ENCODE data around the gene SIRPA.

Gene SIRPA

GRCh38 chr20:1909097-1909496 lies 13.9 kb downstream of the SIRPA start:
- no peak overlapping the region for H3K4me3 ChIP-seq (ENCODE audit: insufficient read depth in 1 of 2, low read depth in 1 of 2, low read length in 2 of 2)
- H3K36me3 ChIP-seq (ENCODE audit: control insufficient read depth in 1 of 2, insufficient read depth in 2 of 2, low read depth in 1 of 2, low read length in 2 of 2): peaks cover 43 to 63% of the 10 kb centered on the region in 2 experiments
- H3K23ac ChIP-seq (ENCODE audit: low read length in 2 of 2): no peak overlapping the region
- peaks cover 48% of the 10 kb centered on the region for H3K4me1 ChIP-seq (ENCODE audit: control insufficient read depth, insufficient read depth, low read depth, low read length)
- no peak for DNase-seq
- H3K4me2 ChIP-seq (ENCODE audit: low read length, poor library complexity, severe bottlenecking): no peak overlapping the region
- no peak overlapping the region for H2BK5ac ChIP-seq (ENCODE audit: low read depth, low read length, poor library complexity, severe bottlenecking)
- H3K27ac ChIP-seq (ENCODE audit: low read length, poor library complexity, severe bottlenecking): no peak overlapping the region
- no peak overlapping the region for H3K14ac ChIP-seq (ENCODE audit: low read length in 2 of 2)
- H2BK12ac ChIP-seq (ENCODE audit: low read length in 2 of 2): no peak overlapping the region
- no peak overlapping the region for H4K8ac ChIP-seq (ENCODE audit: low read length)
- no peak overlapping the region for H2BK15ac ChIP-seq (ENCODE audit: low read depth, poor library complexity, severe bottlenecking)
- H3K18ac ChIP-seq (ENCODE audit: low read depth in 1 of 2, low read length in 2 of 2): no peak overlapping the region
- H2AFZ ChIP-seq (ENCODE audit: low read depth, low read length): no peak overlapping the region
- peaks cover 10% of the 10 kb centered on the region for H3K79me1 ChIP-seq (replicated peaks; ENCODE audit: low read length, poor library complexity, severe bottlenecking)
- H2AK5ac ChIP-seq (ENCODE audit: low read length, severe bottlenecking): no peak overlapping the region
- WGBS: 100% methylated on average over 4 of the region's 4 CpGs
- no peak overlapping the region for H4K91ac ChIP-seq (ENCODE audit: low read length)
- no peak overlapping the region for H3K4ac ChIP-seq (ENCODE audit: low read depth in 1 of 2, low read length in 2 of 2)
- H2BK120ac ChIP-seq (ENCODE audit: low read depth, low read length): no peak overlapping the region
- no peak overlapping the region for H3K9ac ChIP-seq (ENCODE audit: low read length)
- H3K9me3 ChIP-seq (ENCODE audit: control insufficient read depth, low read length): no peaks in the 10 kb centered on the region
- no peaks in the 10 kb centered on the region for H3K27me3 ChIP-seq (ENCODE audit: control insufficient read depth in 1 of 2, insufficient read depth in 1 of 2, low read length in 2 of 2)

- no peak overlapping the region for H3K9ac ChIP-seq (ENCODE audit: low read length)
- no peak overlapping the region for H4K8ac ChIP-seq (ENCODE audit: low read length)
- no peak overlapping the region for H2BK15ac ChIP-seq (ENCODE audit: low read depth, poor library complexity, severe bottlenecking)
- H3K36me3 ChIP-seq (ENCODE audit: control insufficient read depth in 1 of 2, insufficient read depth in 2 of 2, low read depth in 1 of 2, low read length in 2 of 2): peaks cover 42 to 67% of the 10 kb centered on the region in 2 experiments
- no peak overlapping the region for H3K14ac ChIP-seq (ENCODE audit: low read length in 2 of 2)
- H3K23ac ChIP-seq (ENCODE audit: low read length in 2 of 2): no peak overlapping the region
- peaks cover 7% of the 10 kb centered on the region for H3K79me1 ChIP-seq (replicated peaks; ENCODE audit: low read length, poor library complexity, severe bottlenecking)
- DNase-seq: no peak
- no peak overlapping the region for H3K4me2 ChIP-seq (ENCODE audit: low read length, poor library complexity, severe bottlenecking)
- H3K4me1 ChIP-seq (ENCODE audit: control insufficient read depth, insufficient read depth, low read depth, low read length): peaks cover 40% of the 10 kb centered on the region
- H3K4ac ChIP-seq (ENCODE audit: low read depth in 1 of 2, low read length in 2 of 2): no peak overlapping the region
- no peaks in the 10 kb centered on the region for H3K27me3 ChIP-seq (ENCODE audit: control insufficient read depth in 1 of 2, insufficient read depth in 1 of 2, low read length in 2 of 2)
- H2BK120ac ChIP-seq (ENCODE audit: low read depth, low read length): no peak overlapping the region
- WGBS: 86% methylated on average over 10 of the region's 10 CpGs
- peak overlapping the region; percentile 73 for H2AK5ac ChIP-seq (ENCODE audit: low read length, severe bottlenecking)
- no peaks in the 10 kb centered on the region for H3K9me3 ChIP-seq (ENCODE audit: control insufficient read depth, low read length)
- no peak overlapping the region for H4K91ac ChIP-seq (ENCODE audit: low read length)
- H2BK12ac ChIP-seq (ENCODE audit: low read length in 2 of 2): no peak overlapping the region
- no peak overlapping the region for H3K4me3 ChIP-seq (ENCODE audit: insufficient read depth in 1 of 2, low read depth in 1 of 2, low read length in 2 of 2)
- H2AFZ ChIP-seq (ENCODE audit: low read depth, low read length): no peak overlapping the region
- no peak overlapping the region for H2BK5ac ChIP-seq (ENCODE audit: low read depth, low read length, poor library complexity, severe bottlenecking)
- H3K27ac ChIP-seq (ENCODE audit: low read length, poor library complexity, severe bottlenecking): peak overlapping the region; percentile 58
- no peak overlapping the region for H3K18ac ChIP-seq (ENCODE audit: low read depth in 1 of 2, low read length in 2 of 2)
These were observed 16.3 kb downstream of the SIRPA start for GRCh38 chr20:1911536-1911935.

- Histone ChIP-seq H3K79me1 (replicated peaks; ENCODE audit: low read length, poor library complexity, severe bottlenecking) (peaks cover 7% of the 10 kb centered on the region), H2BK12ac (ENCODE audit: low read length in 2 of 2) (no peak overlapping the region), H4K8ac (ENCODE audit: low read length) (no peak overlapping the region), H3K4ac (ENCODE audit: low read depth in 1 of 2, low read length in 2 of 2) (no peak overlapping the region), H3K4me2 (ENCODE audit: low read length, poor library complexity, severe bottlenecking) (no peak overlapping the region), H3K36me3 (ENCODE audit: control insufficient read depth in 1 of 2, insufficient read depth in 2 of 2, low read depth in 1 of 2, low read length in 2 of 2) (peaks cover 46 to 67% of the 10 kb centered on the region in 2 experiments), H2BK120ac (ENCODE audit: low read depth, low read length) (no peak overlapping the region), H3K9ac (ENCODE audit: low read length) (no peak overlapping the region), H3K23ac (ENCODE audit: low read length in 2 of 2) (no peak overlapping the region), H2BK15ac (ENCODE audit: low read depth, poor library complexity, severe bottlenecking) (no peak overlapping the region), H4K91ac (ENCODE audit: low read length) (no peak overlapping the region), H3K27me3 (ENCODE audit: control insufficient read depth in 1 of 2, insufficient read depth in 1 of 2, low read length in 2 of 2) (no peaks in the 10 kb centered on the region), H2AFZ (ENCODE audit: low read depth, low read length) (no peak overlapping the region), H2AK5ac (ENCODE audit: low read length, severe bottlenecking) (no peak overlapping the region), H3K18ac (ENCODE audit: low read depth in 1 of 2, low read length in 2 of 2) (no peak overlapping the region), H3K27ac (ENCODE audit: low read length, poor library complexity, severe bottlenecking) (peak overlapping the region; percentile 5), H3K9me3 (ENCODE audit: control insufficient read depth, low read length) (no peaks in the 10 kb centered on the region), H3K4me3 (ENCODE audit: insufficient read depth in 1 of 2, low read depth in 1 of 2, low read length in 2 of 2) (no peak overlapping the region), H2BK5ac (ENCODE audit: low read depth, low read length, poor library complexity, severe bottlenecking) (no peak overlapping the region), H3K14ac (ENCODE audit: low read length in 2 of 2) (no peak overlapping the region), H3K4me1 (ENCODE audit: control insufficient read depth, insufficient read depth, low read depth, low read length) (peaks cover 37% of the 10 kb centered on the region)
- DNase-seq: no peak
- WGBS: 96% methylated on average over 9 of the region's 12 CpGs
These were observed 16.8 kb downstream of the SIRPA start for GRCh38 chr20:1912053-1912452.

GRCh38 chr20:1912646-1913045 lies 17.4 kb downstream of the SIRPA start:
- peak overlapping the region; percentile 1 for H3K27ac ChIP-seq (ENCODE audit: low read length, poor library complexity, severe bottlenecking)
- no peak overlapping the region for H3K9ac ChIP-seq (ENCODE audit: low read length)

More at GRCh38 chr20:1912646-1913045, 17.4 kb downstream of the SIRPA start:
- Histone ChIP-seq H2AFZ (ENCODE audit: low read depth, low read length) (no peak overlapping the region), H3K4me1 (ENCODE audit: control insufficient read depth, insufficient read depth, low read depth, low read length) (peaks cover 36% of the 10 kb centered on the region), H3K36me3 (ENCODE audit: control insufficient read depth in 1 of 2, insufficient read depth in 2 of 2, low read depth in 1 of 2, low read length in 2 of 2) (peaks cover 47 to 68% of the 10 kb centered on the region in 2 experiments), H2BK5ac (ENCODE audit: low read depth, low read length, poor library complexity, severe bottlenecking) (no peak overlapping the region), H2AK5ac (ENCODE audit: low read length, severe bottlenecking) (peak overlapping the region; percentile 23), H3K14ac (ENCODE audit: low read length in 2 of 2) (no peak overlapping the region), H3K4me2 (ENCODE audit: low read length, poor library complexity, severe bottlenecking) (no peak overlapping the region), H2BK15ac (ENCODE audit: low read depth, poor library complexity, severe bottlenecking) (no peak overlapping the region), H3K79me1 (replicated peaks; ENCODE audit: low read length, poor library complexity, severe bottlenecking) (peaks cover 8% of the 10 kb centered on the region), H2BK12ac (ENCODE audit: low read length in 2 of 2) (no peak overlapping the region), H4K8ac (ENCODE audit: low read length) (no peak overlapping the region), H3K23ac (ENCODE audit: low read length in 2 of 2) (no peak overlapping the region), H4K91ac (ENCODE audit: low read length) (no peak overlapping the region), H2BK120ac (ENCODE audit: low read depth, low read length) (no peak overlapping the region), H3K4me3 (ENCODE audit: insufficient read depth in 1 of 2, low read depth in 1 of 2, low read length in 2 of 2) (no peak overlapping the region), H3K9me3 (ENCODE audit: control insufficient read depth, low read length) (no peaks in the 10 kb centered on the region), H3K27me3 (ENCODE audit: control insufficient read depth in 1 of 2, insufficient read depth in 1 of 2, low read length in 2 of 2) (no peaks in the 10 kb centered on the region), H3K4ac (ENCODE audit: low read depth in 1 of 2, low read length in 2 of 2) (no peak overlapping the region), H3K18ac (ENCODE audit: low read depth in 1 of 2, low read length in 2 of 2) (no peak overlapping the region)
- DNase-seq: no peak
- 90% methylated on average over 8 of the region's 8 CpGs for WGBS
